ENCODE results near the gene DHDH.
A peak's percentile ranks its signal among the peaks of the same experiment; 100 is the strongest.
"Not testable (repeated sequence)": the region's sequence is repeated elsewhere in the genome, so short reads cannot be mapped to it uniquely, and the experiment has no call there.

Gene DHDH

DNA sequence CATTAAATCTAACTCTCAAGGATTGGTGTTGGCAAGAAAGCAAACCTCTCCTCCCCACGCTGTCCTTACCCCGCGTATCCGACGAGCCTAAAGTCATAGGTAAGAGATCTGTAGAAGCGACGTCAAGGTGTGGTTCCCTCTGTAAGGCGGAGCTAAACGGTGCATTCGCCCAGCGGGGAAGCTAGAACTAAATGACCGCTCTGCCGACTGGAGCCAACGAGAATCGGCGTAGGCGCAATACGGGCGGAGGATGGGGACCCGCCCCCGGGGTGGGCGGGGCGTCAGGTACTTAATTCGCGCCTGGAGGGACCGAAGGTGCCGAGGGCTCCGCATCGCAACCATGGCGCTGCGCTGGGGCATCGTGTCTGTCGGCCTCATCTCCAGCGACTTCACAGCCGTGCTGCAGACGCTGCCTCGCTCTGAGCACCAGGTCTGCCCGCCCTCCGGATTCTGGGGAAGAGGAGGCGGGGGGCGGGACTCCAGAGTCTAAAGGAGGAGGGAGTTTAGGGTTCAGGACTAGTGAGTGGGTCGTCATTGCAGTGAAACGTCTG, at the start of gene DHDH:
Gene DHDH, plus strand, starts transcription at position 318 of the 551 bp plus-strand sequence. Its CDS starts 23 bp downstream, at position 341.
- H3K4me3 ChIP-seq (ENCODE audit: low read depth in 1 of 2, low read length in 1 of 2) = peak within 1 kb of the TSS; percentile 58 to 68
- no peaks in the 10 kb centered on the region for H3K36me3 ChIP-seq
- TF ChIP-seq, protein P1, sequence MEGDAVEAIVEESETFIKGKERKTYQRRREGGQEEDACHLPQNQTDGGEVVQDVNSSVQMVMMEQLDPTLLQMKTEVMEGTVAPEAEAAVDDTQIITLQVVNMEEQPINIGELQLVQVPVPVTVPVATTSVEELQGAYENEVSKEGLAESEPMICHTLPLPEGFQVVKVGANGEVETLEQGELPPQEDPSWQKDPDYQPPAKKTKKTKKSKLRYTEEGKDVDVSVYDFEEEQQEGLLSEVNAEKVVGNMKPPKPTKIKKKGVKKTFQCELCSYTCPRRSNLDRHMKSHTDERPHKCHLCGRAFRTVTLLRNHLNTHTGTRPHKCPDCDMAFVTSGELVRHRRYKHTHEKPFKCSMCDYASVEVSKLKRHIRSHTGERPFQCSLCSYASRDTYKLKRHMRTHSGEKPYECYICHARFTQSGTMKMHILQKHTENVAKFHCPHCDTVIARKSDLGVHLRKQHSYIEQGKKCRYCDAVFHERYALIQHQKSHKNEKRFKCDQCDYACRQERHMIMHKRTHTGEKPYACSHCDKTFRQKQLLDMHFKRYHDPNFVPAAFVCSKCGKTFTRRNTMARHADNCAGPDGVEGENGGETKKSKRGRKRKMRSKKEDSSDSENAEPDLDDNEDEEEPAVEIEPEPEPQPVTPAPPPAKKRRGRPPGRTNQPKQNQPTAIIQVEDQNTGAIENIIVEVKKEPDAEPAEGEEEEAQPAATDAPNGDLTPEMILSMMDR (IDR thresholded peaks at IDR 0.05) = peak; percentile 18
- no peaks in the 10 kb centered on the region for H3K9me3 ChIP-seq
- peaks cover 44% of the 10 kb centered on the region for H3K27me3 ChIP-seq
- H3K27ac ChIP-seq = peak within 1 kb of the TSS; percentile 21
- peaks cover 10 to 11% of the 10 kb centered on the region in 2 experiments for H3K4me1 ChIP-seq (ENCODE audit: control insufficient read depth in 1 of 2, insufficient read depth in 1 of 2, low read depth in 1 of 2, low read length in 1 of 2)

DNA sequence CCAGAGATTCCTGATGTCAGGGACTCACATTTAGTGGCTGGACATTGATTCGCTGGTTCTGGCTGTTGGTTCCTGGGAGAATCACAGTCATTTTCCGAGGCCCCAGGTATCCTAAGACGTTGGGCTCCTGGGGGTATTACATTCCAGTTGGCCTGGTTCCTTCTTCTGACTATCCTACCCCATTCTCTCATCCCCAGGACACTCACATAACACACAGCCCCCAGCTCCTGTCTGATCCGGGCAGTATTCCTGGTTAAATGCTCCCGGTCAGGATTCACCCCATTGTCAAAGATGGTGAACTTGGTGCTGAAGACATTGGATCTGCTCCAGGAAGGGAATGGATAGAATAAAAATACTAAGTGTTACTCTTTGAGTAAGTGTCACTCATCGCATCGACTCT, 49.8 kb upstream of the DHDH start:
- Histone ChIP-seq H3K4me1 (ENCODE audit: control insufficient read depth in 1 of 2, insufficient read depth in 1 of 2, low read depth in 1 of 2, low read length in 1 of 2) (peaks cover 27 to 33% of the 10 kb centered on the region in 2 experiments), H3K36me3 (peaks cover 1% of the 10 kb centered on the region), H3K9me3 (no peaks in the 10 kb centered on the region), H3K27ac (peak overlapping the region; percentile 80), H3K27me3 (no peaks in the 10 kb centered on the region), H3K4me3 (ENCODE audit: low read depth in 1 of 2, low read length in 1 of 2) (no peak overlapping the region)
- TF ChIP-seq, protein P1 (IDR thresholded peaks at IDR 0.05) = no peak

- Histone ChIP-seq H3K27ac (no peak overlapping the region), H3K4me3 (ENCODE audit: low read depth in 1 of 2, low read length in 1 of 2) (no peak overlapping the region), H3K9me3 (no peaks in the 10 kb centered on the region), H3K4me1 (ENCODE audit: control insufficient read depth in 1 of 2, insufficient read depth in 1 of 2, low read depth in 1 of 2, low read length in 1 of 2) (peaks cover 7 to 8% of the 10 kb centered on the region in 2 experiments), H3K36me3 (no peaks in the 10 kb centered on the region), H3K27me3 (peaks cover 14% of the 10 kb centered on the region)
- TF ChIP-seq, protein P1 (IDR thresholded peaks at IDR 0.05) = no peak
Measured at GRCh38 chr19:48887861-48888612, 45.5 kb upstream of the DHDH start.

- not testable (repeated sequence) for H3K4me3 ChIP-seq (ENCODE audit: low read depth in 1 of 2, low read length in 1 of 2); H3K4me1 ChIP-seq (ENCODE audit: control insufficient read depth in 1 of 2, insufficient read depth in 1 of 2, low read depth in 1 of 2, low read length in 1 of 2); H3K27ac ChIP-seq; H3K36me3 ChIP-seq; H3K9me3 ChIP-seq
- H3K27me3 ChIP-seq = peaks cover 28% of the 10 kb centered on the region
Measured at GRCh38 chr19:48889496-48889895, 44.0 kb upstream of the DHDH start.

GRCh38 chr19:48890551-48890950, 42.9 kb upstream of the DHDH start:
- Histone ChIP-seq H3K4me1 (ENCODE audit: control insufficient read depth in 1 of 2, insufficient read depth in 1 of 2, low read depth in 1 of 2, low read length in 1 of 2) (no peaks in the 10 kb centered on the region), H3K27ac (no peak overlapping the region), H3K27me3 (peaks cover 39% of the 10 kb centered on the region), H3K9me3 (no peaks in the 10 kb centered on the region), H3K4me3 (ENCODE audit: low read depth in 1 of 2, low read length in 1 of 2) (no peak overlapping the region), H3K36me3 (no peaks in the 10 kb centered on the region)
- TF ChIP-seq, protein P1 (IDR thresholded peaks at IDR 0.05) = no peak

GRCh38 chr19:48895226-48895625, 38.3 kb upstream of the DHDH start:
- no peaks in the 10 kb centered on the region for H3K36me3 ChIP-seq
- TF ChIP-seq, protein P1 (IDR thresholded peaks at IDR 0.05) = no peak
- H3K4me3 ChIP-seq (ENCODE audit: low read depth in 1 of 2, low read length in 1 of 2) = no peak overlapping the region
- peaks cover 5 to 9% of the 10 kb centered on the region in 2 experiments for H3K4me1 ChIP-seq (ENCODE audit: control insufficient read depth in 1 of 2, insufficient read depth in 1 of 2, low read depth in 1 of 2, low read length in 1 of 2)
- H3K27ac ChIP-seq = no peak overlapping the region
- H3K27me3 ChIP-seq = peaks cover 60% of the 10 kb centered on the region
- H3K9me3 ChIP-seq = no peaks in the 10 kb centered on the region
